Tibial artery (tissue), 4 donors: ENCODE data around the gene EFCAB10.

Experiments
- DNase-seq, 2 donors: peaks; one replicate each; pipeline ENCODE4 v3.0.0-alpha.2; 2019
- H3K27ac ChIP-seq, 2 donors: fragments of 200-600 bp; sonication (generic) in 1 of 2; 1 replicate in 1 of 2; 2 replicates in 1 of 2; pipeline ENCODE4 v1.5.1; 2018 to 2019; ENCODE audit warnings: mild to moderate bottlenecking in 1 of 2
- H3K27me3 ChIP-seq, 2 donors: fragments of 200-600 bp; sonication (generic) in 1 of 2; one replicate each; pipeline versions ENCODE4 v1.5.1 to v1.6.0; 2016 to 2019
- H3K36me3 ChIP-seq, 3 donors: fragments of 200-600 bp; sonication (generic) in 2 of 3; one replicate each; pipeline ENCODE4 v1.5.1; 2016 to 2019; ENCODE audit warnings: mild to moderate bottlenecking in 2 of 3
- H3K4me1 ChIP-seq, 4 donors: fragments of 200-600 bp; sonication (generic) in 2 of 4; 1 replicate in 3 of 4; 2 replicates in 1 of 4; pipeline ENCODE4 v1.5.1; 2016 to 2019
- H3K4me3 ChIP-seq, 2 donors: fragments of 200-600 bp; sonication (generic) in 1 of 2; 1 replicate in 1 of 2; 2 replicates in 1 of 2; pipeline ENCODE4 v1.5.1; 2018 to 2019; ENCODE audit warnings: mild to moderate bottlenecking in 2 of 2
- H3K9me3 ChIP-seq, 3 donors: fragments of 200-600 bp; sonication (generic) in 1 of 3; one replicate each; pipeline ENCODE4 v1.5.1; 2016 to 2019
- CTCF ChIP-seq, 2 experiments: fragments of 200-600 bp in 1 of 2; fragments of 450-650 bp in 1 of 2; IDR thresholded peaks; one replicate each; pipeline ENCODE4 v1.5.1; 2017 to 2019; ENCODE audit warnings: antibody characterized with exemption in 2 of 2, mild to moderate bottlenecking in 1 of 2, moderate library complexity in 1 of 2
- intact Hi-C: fragments of 100-400 bp; cut with DNase I; formaldehyde crosslinking; loops from one replicate; pipeline ENCODE4 v1.15.0; 2023; ENCODE audit warnings: low total_unique reads

EFCAB10 gene

DNA sequence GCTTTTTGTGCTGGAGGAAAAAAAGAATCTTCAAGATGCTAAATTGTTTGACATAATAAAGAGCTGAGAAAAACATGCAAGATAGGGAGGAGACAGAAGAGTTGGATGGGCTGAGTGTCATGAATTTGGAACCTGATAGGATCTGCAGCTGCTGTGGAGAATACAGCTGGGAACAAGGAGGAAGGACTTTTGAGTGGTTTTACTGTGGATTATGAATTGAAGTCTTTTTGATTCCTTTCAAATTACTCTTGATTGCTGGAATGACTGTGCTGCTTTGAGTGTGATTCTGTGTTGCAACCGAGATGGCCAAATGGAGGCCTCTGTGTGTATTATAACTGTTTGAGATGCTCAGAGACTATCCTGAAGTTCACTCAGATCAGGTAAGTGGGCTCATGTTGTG is 4.0 kb downstream of the EFCAB10 start:
- Histone ChIP-seq H3K4me1 (peaks cover 0 to 6% (median 3%) of the 10 kb centered on the region in 4 donors), H3K9me3 (no peaks in the 10 kb centered on the region), H3K4me3 (no peak overlapping the region), H3K27ac (no peak overlapping the region), H3K27me3 (peaks cover 0 to 11% of the 10 kb centered on the region in 2 donors), H3K36me3 (no peaks in the 10 kb centered on the region)
- no peak for TF ChIP-seq CTCF (IDR thresholded peaks at IDR 0.05)
- DNase-seq, result no peak
- intact Hi-C loops, result no loop called here

DNA sequence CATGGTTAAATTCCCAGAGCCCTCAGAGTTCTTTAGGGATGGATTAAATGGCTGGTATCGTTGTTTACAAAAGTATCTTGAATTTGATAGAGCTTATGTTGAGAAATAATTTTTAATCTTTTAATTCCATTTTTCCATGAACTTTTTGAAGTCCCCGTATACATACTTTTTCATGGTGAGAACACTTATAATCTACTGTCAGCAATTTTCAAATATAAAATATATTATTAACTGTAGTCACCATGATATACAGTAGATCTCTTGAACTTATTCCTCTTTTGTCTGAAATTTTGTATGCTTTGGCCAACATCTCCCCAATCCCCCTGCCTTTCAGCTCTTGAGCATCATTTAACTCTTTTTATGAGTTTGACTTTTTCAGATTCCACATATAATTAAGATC is 9.4 kb downstream of the EFCAB10 start:
- no peak overlapping the region for H3K27ac ChIP-seq
- peaks cover 5 to 20% (median 9%) of the 10 kb centered on the region in 3 donors for H3K36me3 ChIP-seq
- H3K4me3 ChIP-seq, result no peak overlapping the region
- DNase-seq, result no peak
- peaks cover 0 to 4% (median 0%) of the 10 kb centered on the region in 4 donors for H3K4me1 ChIP-seq
- intact Hi-C loops, result no loop called here
- TF ChIP-seq CTCF (IDR thresholded peaks at IDR 0.05), result no peak
- H3K27me3 ChIP-seq, result no peaks in the 10 kb centered on the region
- H3K9me3 ChIP-seq, result no peaks in the 10 kb centered on the region

GRCh38 chr7:105567821-105568220 is 13.5 kb downstream of the EFCAB10 start:
- H3K4me3 ChIP-seq, result no peak overlapping the region
- TF ChIP-seq CTCF (IDR thresholded peaks at IDR 0.05), result no peak
- H3K36me3 ChIP-seq, result peaks cover 37 to 58% (median 47%) of the 10 kb centered on the region in 3 donors
- H3K9me3 ChIP-seq, result no peaks in the 10 kb centered on the region
- no peaks in the 10 kb centered on the region for H3K27me3 ChIP-seq
- intact Hi-C loops, result no loop called here
- H3K4me1 ChIP-seq, result peaks cover 0 to 4% (median 0%) of the 10 kb centered on the region in 4 donors
- DNase-seq, result no peak
- H3K27ac ChIP-seq, result no peak overlapping the region

DNA sequence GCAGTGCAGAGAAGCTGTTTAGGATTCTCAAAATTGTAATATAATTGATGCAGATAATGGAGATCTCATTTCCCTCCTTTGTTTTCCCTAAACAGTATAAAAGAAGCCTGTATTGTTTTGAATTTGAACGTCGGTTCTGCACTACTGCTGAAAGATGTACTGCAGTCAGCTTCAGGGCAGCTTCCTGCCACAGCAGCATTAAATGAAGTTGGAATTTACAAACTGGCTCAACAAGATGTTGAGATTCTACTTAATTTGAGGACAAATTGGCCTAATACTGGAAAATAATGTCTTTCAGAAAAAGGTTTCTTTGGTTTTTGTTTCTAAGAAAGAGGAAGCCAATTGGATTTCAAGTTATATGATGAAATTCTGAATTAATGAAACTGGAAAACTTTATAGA is 14.3 kb downstream of the EFCAB10 start:
- Histone ChIP-seq H3K9me3 (no peaks in the 10 kb centered on the region), H3K4me1 (peaks cover 0 to 4% (median 0%) of the 10 kb centered on the region in 4 donors), H3K4me3 (no peak overlapping the region), H3K36me3 (peaks cover 37 to 66% (median 48%) of the 10 kb centered on the region in 3 donors), H3K27me3 (no peaks in the 10 kb centered on the region), H3K27ac (no peak overlapping the region)
- intact Hi-C loops, result no loop called here
- no peak for DNase-seq
- TF ChIP-seq CTCF (IDR thresholded peaks at IDR 0.05), result no peak

- intact Hi-C loops, result no loop called here
- TF ChIP-seq CTCF (IDR thresholded peaks at IDR 0.05), result no peak
These were observed 16.1 kb downstream of the EFCAB10 start for GRCh38 chr7:105565190-105565589.

DNA sequence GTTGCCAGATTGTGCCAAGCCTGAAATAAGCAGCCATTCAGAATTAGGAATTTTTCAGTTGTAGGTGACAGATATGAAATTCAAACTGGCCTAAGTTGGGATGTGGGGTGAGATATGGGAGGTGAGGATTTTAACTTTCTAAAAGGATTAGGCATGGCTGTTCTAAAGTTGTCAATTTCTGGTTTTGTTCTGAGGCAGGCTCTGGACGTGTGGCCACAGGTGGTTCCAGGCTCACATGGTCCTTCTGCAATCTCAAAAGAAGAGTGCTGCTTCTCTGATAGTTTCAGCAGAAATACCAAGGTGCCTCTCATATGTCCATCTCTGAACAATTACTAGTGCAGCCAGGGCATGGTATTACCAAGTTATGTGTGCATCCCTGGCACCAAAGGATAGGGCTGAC is 21.4 kb downstream of the EFCAB10 start:
- intact Hi-C loops, result no loop called here
- H3K27ac ChIP-seq, result no peak overlapping the region
- no peaks in the 10 kb centered on the region for H3K27me3 ChIP-seq
- H3K36me3 ChIP-seq, result peaks cover 63 to 84% (median 70%) of the 10 kb centered on the region in 3 donors
- no peak for DNase-seq
- no peaks in the 10 kb centered on the region for H3K9me3 ChIP-seq
- H3K4me3 ChIP-seq, result no peak overlapping the region
- TF ChIP-seq CTCF (IDR thresholded peaks at IDR 0.05), result no peak
- H3K4me1 ChIP-seq, result no peaks in the 10 kb centered on the region

More at GRCh38 chr7:105565190-105565589, 16.1 kb downstream of the EFCAB10 start:
- Histone ChIP-seq H3K4me3 (no peak overlapping the region), H3K36me3 (peaks cover 50 to 84% (median 62%) of the 10 kb centered on the region in 3 donors), H3K9me3 (no peaks in the 10 kb centered on the region), H3K27me3 (no peaks in the 10 kb centered on the region), H3K4me1 (no peaks in the 10 kb centered on the region), H3K27ac (no peak overlapping the region)
- no peak for DNase-seq
